DOHH2 (cell line): ENCODE data around the gene PADI4.

ENCODE experiments used
- H3F3A ChIP-seq: fragments of 200-600 bp; sonication (generic), shearing (Covaris generic); 2 replicates; pipeline ENCODE4 v1.6.0; 2016; ENCODE audit warnings: antibody characterized with exemption, mild to moderate bottlenecking; ENCODE audit not compliant: control insufficient read depth, insufficient read depth
- H3K27ac ChIP-seq: fragments of 200-600 bp; sonication (generic); 2 replicates; pipeline ENCODE4 v1.5.1; 2014; ENCODE audit warnings: low read depth, mild to moderate bottlenecking, low read length, moderate library complexity
- H3K27me3 ChIP-seq: fragments of 200-600 bp; sonication (generic); 2 replicates; pipeline ENCODE4 v1.6.1; 2014; ENCODE audit warnings: mild to moderate bottlenecking, low read length, mixed read lengths; ENCODE audit not compliant: control insufficient read depth
- H3K36me3 ChIP-seq: fragments of 200-600 bp; sonication (generic); 2 replicates; pipeline ENCODE4 v1.6.1; 2014; ENCODE audit warnings: mild to moderate bottlenecking, low read length, moderate library complexity, mixed read lengths; ENCODE audit not compliant: control insufficient read depth
- H3K4me1 ChIP-seq: fragments of 200-600 bp; sonication (generic); 2 replicates; pipeline ENCODE4 v1.6.1; 2014; ENCODE audit warnings: mild to moderate bottlenecking, low read length, mixed read lengths; ENCODE audit not compliant: control insufficient read depth
- H3K4me2 ChIP-seq: fragments of 200-600 bp; sonication (generic); 2 replicates; pipeline ENCODE4 v1.6.0; 2014; ENCODE audit warnings: mild to moderate bottlenecking, low read length, moderate library complexity
- H3K4me3 ChIP-seq: fragments of 200-600 bp; sonication (generic); 2 replicates; pipeline ENCODE4 v1.5.1; 2014; ENCODE audit warnings: mild to moderate bottlenecking, low read length, mixed read lengths
- H3K79me2 ChIP-seq: fragments of 200-600 bp; sonication (generic); 2 replicates; pipeline ENCODE4 v1.6.1; 2014; ENCODE audit warnings: mild to moderate bottlenecking, low read length, mixed read lengths; ENCODE audit not compliant: control insufficient read depth
- H3K9me2 ChIP-seq: fragments of 200-600 bp; sonication (generic); replicated peaks from 2 replicates; pipeline ENCODE4 v1.6.1; 2014; ENCODE audit warnings: mild to moderate bottlenecking, low read length, mixed read lengths; ENCODE audit not compliant: control insufficient read depth
- H3K9me3 ChIP-seq: fragments of 200-600 bp; sonication (generic); 2 replicates; pipeline ENCODE4 v1.6.1; 2014; ENCODE audit warnings: antibody characterized with exemption, low read length, mixed read lengths; ENCODE audit not compliant: control insufficient read depth, insufficient read depth
- H4K20me1 ChIP-seq: fragments of 200-600 bp; sonication (generic); 2 replicates; pipeline ENCODE4 v1.6.0; 2014; ENCODE audit warnings: low read depth, mild to moderate bottlenecking, antibody characterized with exemption, low read length, moderate library complexity; ENCODE audit not compliant: control insufficient read depth, insufficient read depth
- EZH2phosphoT487 ChIP-seq: fragments of 200-600 bp; sonication (generic); IDR thresholded peaks from 2 replicates; pipeline ENCODE4 v1.6.1; 2017; ENCODE audit warnings: borderline replicate concordance, mild to moderate bottlenecking, antibody characterized with exemption, low read length, moderate library complexity, mixed read lengths
- TF ChIP-seq, protein P1 (sequence below): fragments of 200-600 bp; sonication (generic); IDR thresholded peaks from one replicate; pipeline ENCODE4 v1.5.1; 2014; ENCODE audit warnings: antibody characterized with exemption, mild to moderate bottlenecking, low read depth, low read length; ENCODE audit not compliant: poor library complexity, severe bottlenecking

PADI4 gene

DNA sequence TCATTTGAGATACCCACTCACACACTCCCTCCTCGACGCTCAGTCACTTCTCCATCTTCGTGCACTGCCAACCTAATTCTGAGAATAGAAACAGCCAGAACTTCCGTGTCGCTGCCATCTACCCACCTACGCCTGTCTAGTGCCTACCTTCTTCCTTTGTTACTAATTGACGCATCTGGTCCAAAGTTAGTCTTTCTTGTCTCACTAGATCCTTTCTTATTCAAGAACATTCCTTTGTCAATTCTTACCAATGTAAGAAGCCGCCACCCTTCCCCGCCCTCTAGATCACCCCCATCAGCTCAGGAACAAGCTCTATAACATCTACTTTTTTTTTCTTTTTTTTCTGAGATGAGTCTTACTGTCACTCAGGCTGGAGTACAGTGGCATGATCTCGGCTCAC, 67.7 kb downstream of the PADI4 start:
- Histone ChIP-seq H4K20me1 (no peaks in the 10 kb centered on the region), H3K9me2 (no peaks in the 10 kb centered on the region), H3K27me3 (peaks cover under 1% of the 10 kb centered on the region), H3K27ac (no peak overlapping the region), H3K4me3 (no peak overlapping the region), H3K4me2 (no peak overlapping the region), H3F3A (no peaks in the 10 kb centered on the region), H3K79me2 (no peaks in the 10 kb centered on the region), H3K4me1 (no peaks in the 10 kb centered on the region), H3K36me3 (no peaks in the 10 kb centered on the region), H3K9me3 (no peaks in the 10 kb centered on the region)
- TF ChIP-seq, protein P1, sequence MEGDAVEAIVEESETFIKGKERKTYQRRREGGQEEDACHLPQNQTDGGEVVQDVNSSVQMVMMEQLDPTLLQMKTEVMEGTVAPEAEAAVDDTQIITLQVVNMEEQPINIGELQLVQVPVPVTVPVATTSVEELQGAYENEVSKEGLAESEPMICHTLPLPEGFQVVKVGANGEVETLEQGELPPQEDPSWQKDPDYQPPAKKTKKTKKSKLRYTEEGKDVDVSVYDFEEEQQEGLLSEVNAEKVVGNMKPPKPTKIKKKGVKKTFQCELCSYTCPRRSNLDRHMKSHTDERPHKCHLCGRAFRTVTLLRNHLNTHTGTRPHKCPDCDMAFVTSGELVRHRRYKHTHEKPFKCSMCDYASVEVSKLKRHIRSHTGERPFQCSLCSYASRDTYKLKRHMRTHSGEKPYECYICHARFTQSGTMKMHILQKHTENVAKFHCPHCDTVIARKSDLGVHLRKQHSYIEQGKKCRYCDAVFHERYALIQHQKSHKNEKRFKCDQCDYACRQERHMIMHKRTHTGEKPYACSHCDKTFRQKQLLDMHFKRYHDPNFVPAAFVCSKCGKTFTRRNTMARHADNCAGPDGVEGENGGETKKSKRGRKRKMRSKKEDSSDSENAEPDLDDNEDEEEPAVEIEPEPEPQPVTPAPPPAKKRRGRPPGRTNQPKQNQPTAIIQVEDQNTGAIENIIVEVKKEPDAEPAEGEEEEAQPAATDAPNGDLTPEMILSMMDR: no peak
- TF ChIP-seq EZH2phosphoT487: no peak

DNA sequence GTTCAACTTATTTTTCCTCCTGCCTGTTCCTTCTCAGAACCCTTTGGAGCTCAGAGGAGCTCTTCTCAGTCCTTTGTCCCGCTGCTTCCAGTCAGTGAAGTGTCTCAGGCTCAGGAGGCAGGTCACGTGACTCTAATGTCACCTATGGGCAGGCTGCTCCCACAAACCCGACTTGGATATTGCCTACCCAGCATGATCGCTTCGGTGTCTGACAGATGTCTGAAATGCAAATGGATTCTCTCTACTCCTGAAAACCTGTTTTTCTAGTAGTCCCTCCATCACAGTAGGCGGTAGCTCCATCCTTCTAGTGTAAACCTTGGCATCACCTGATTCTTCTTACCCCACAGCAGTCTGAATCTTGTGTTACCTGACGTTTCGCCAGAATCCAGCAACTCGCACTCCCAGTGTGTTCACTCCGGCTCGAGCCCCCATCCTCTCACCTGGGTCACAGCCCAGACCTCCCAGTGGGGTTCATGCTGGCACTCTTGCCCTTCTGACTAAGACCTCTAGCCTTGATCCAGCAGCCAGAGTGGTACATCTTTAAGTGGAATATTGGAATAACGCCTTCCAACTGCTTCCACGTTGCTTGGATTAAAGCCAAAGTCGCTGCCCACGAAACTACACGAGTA, 69.4 kb downstream of the PADI4 start:
- Histone ChIP-seq H3K9me3 (no peaks in the 10 kb centered on the region), H3K4me2 (no peak overlapping the region), H3K4me1 (no peaks in the 10 kb centered on the region), H3K27ac (no peak overlapping the region), H3K9me2 (no peaks in the 10 kb centered on the region), H3F3A (no peaks in the 10 kb centered on the region), H3K36me3 (no peaks in the 10 kb centered on the region), H3K79me2 (no peaks in the 10 kb centered on the region), H4K20me1 (no peaks in the 10 kb centered on the region), H3K27me3 (peaks cover 15% of the 10 kb centered on the region), H3K4me3 (no peak overlapping the region)
- TF ChIP-seq, protein P1: no peak
- TF ChIP-seq EZH2phosphoT487: no peak

DNA sequence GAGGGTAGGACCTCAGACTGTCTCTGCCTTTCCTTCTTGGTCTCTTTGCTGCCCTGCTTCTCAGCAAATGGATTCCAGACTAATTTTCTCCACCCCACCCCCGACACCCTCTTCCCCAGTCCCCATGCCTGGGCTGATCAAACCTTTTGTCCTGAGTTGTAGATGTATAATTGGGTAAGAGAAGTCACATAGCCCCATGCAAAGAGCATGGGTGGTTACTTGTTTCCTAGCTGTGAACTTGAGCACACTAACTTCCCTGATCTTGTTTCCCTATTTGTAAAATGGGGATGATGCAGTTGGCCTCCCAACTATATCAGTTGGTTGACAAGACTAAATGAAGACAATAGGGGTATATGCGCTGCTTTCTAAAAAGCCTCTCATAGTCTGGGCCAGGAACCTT, 73.2 kb downstream of the PADI4 start:
- Histone ChIP-seq H3K36me3 (no peaks in the 10 kb centered on the region), H3K79me2 (no peaks in the 10 kb centered on the region), H4K20me1 (no peaks in the 10 kb centered on the region), H3K4me3 (no peak overlapping the region), H3K27me3 (peaks cover 18% of the 10 kb centered on the region), H3K9me2 (no peaks in the 10 kb centered on the region), H3K27ac (no peak overlapping the region), H3K4me1 (no peaks in the 10 kb centered on the region), H3F3A (no peaks in the 10 kb centered on the region), H3K4me2 (no peak overlapping the region), H3K9me3 (no peaks in the 10 kb centered on the region)
- TF ChIP-seq, protein P1: no peak
- TF ChIP-seq EZH2phosphoT487: no peak
